Skeletal muscle cell (primary cell): ENCODE results near the gene FNDC3B.
A peak's percentile ranks its signal among the peaks of the same experiment; 100 is the strongest.

Experiments used
- DNase-seq: peaks from one replicate; pipeline ENCODE4 v3.0.0-alpha.2; 2010; ENCODE audit warnings: low read depth
- H3K4me3 ChIP-seq: 2 replicates; pipeline ENCODE4 v1.5.1; 2011; ENCODE audit warnings: low read depth, mild to moderate bottlenecking, control low read depth, low read length, moderate library complexity

The FNDC3B gene

DNA sequence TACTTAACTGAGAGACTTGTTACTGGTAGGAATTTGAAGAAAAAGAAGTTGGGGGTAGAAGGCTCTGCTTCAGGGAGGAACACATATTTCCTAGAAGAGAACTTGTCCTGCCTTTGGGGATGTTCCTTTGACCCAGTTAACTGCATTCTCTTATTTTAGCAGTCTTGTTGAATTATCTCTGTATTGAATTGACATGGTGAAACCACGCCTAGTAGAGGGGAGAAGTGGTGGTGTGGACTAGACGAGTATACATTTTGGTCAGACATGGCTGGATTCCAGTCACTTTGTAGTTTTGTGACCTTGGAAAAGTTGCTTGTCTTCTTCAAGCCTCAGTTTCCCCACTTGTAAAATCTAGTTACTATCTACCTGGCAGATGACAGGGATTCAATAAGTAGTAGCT, 87.8 kb downstream of the FNDC3B start:
- H3K4me3 ChIP-seq = no peak overlapping the region
- DNase-seq = no peak

DNA sequence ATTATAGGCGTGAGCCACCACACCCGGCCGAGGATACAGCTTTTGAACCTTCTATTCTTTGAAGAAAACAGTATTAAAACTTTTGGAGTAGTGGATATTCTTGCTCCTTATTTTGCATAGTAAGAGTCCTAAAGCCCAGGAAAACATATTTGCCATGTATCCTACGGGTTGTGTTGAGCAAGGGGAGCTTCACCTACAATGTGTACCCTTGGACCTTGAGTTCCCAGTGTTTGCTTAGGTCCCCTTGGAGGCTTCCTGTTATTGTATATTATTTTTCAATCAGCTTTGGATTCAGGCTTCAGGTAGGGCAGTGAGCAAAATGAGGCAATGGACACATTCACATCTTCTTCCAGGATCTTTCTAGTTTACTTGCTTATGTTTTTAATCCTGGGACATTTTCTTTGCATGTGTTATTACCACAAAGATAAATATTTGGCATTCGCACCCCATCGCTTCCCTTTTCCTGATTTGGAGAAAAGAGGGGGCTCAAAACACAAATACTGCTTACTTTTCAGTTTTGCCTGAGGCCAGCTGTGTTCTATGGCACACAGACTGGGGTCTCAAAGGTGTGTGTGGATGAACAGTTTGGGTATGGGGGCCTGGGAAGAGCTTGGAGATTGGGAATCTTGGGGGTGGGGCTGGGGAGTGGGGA, 88.7 kb downstream of the FNDC3B start:
- DNase-seq = no peak
- H3K4me3 ChIP-seq = no peak overlapping the region

DNA sequence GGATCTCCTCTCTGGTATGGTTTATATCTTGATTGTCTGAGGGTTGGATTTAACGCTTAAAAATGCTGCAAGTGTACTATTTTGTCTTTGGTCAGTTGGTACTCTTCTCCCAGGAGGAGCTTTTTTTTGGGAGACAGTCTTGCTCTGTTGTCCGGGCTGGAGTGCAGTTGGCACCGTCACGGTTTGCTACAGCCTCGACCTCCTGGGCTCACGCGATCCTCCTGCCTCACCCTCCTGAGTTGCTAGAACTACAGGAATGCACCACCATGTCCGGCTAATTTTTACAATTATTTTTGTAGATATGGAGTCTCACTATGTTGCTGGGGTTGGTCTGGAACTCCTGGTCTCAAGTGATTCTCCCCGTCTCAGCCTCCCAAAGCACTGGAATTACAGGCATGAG, 89.5 kb downstream of the FNDC3B start:
- DNase-seq = no peak
- no peak overlapping the region for H3K4me3 ChIP-seq

DNA sequence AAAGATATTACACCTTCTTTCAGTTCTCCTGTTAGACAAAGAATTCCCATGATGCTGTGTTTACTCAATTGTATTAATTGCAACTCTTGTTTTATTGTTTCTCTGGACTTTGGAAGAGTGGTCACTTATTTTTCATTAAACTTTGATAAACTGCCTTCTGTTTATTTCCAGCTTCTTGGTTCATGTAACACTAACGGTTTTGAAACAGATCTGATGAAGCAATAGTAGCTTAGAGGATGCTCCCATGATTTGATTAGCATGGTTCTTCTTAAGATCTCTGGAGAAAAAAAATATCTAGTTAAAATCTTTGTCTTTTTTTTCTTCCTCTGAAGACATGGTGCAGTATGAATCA, 90.1 kb downstream of the FNDC3B start:
- H3K4me3 ChIP-seq = no peak overlapping the region
- DNase-seq = no peak

DNA sequence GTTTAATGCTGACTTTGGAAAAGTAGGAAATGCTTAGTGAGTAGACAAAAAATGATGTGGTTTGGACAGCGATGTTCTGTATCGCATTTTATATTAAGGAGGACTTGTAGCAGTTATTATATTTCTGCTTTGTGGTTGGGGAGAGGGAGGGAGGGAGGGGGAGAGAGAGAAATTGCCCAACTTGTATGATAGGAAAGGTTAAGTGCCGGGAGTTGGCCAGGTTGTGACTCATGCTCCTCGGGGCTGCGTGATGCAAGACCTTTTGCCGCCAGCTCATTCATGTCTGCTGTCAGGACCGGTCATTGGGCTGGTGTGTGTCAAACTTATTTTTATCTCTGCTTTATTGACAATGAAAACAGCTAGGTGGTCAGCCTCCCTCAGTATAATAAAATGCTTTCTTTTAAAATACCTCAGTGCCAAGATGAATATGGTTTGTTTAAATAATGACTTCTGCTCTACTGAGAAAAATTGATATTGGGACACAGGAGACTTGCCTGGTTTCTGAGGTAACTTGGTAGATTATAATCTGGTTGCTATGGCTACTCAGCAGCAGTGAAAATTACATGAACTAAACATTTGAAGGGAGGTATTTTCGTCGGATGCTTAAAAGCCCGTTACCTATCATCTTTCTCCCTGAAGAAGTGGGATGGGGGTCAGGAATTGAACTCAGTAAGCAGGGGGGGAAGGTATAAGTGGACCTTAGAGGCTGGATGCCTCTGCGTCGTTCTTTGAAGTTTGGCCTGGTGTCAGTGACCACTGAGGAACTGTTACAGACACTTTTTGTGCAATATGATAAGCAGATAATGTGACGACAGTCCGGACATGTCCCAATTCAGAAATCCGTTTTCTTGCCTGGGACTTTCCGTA, 90.7 kb downstream of the FNDC3B start:
- peak; percentile 98 for DNase-seq
- no peak overlapping the region for H3K4me3 ChIP-seq

DNA sequence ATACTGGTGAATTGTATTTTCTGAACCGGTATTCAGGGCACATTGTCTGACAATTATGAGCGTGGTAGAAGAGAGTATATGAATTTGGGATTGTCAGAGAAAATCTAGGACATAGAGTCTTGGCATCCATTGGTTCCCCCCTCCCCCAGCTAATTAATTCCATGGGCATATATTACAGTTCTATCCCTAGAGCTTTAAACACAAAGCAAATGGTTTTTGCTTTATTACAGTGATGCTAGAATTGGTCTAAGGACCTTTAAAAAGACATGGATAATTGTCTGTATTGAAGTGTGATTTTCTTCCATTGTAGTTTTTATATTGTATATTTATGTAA, 91.3 kb downstream of the FNDC3B start:
- DNase-seq = no peak
- no peak overlapping the region for H3K4me3 ChIP-seq

DNA sequence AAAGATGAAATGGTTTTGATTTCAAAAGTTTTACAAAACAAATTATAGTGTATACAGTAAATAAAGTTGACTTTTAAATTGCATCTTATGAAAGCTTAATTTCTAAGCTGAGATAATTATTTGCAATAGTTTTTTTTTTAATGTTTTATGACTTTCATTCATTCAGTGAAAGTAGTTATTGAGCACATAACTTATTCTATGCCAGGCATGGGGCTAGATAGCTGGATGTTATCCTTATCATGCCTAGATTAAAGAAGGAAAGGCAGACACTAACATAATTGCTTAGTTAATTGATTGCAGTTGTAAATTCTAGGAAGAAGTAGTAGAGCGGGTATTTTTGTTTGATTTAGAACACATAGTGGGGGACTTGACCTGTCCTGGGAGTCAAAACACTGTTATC, 92.4 kb downstream of the FNDC3B start:
- no peak for DNase-seq

DNA sequence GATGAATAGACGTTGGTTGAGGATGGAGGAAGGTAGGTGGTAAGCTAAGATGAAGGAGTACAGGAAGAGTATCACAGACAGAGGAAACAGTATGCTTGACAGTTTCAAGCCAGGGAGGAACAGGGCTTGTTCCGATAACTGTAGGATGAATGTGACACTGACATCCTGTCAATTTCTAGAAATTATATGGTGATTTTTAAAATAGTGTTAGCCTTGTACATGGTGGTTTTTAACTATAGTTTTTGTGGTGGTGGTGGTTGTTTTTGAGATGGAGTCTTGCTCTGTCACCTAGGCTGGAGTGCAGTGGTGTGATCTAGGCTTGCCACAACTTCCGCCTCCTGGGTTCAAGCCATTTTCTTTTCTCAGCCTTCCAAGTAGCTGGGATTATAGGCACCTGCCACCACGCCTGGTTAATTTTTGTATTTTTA, 92.8 kb downstream of the FNDC3B start:
- DNase-seq = no peak
- H3K4me3 ChIP-seq = no peak overlapping the region

More for the DNA sequence above, 92.4 kb downstream of the FNDC3B start:
- no peak overlapping the region for H3K4me3 ChIP-seq

DNA sequence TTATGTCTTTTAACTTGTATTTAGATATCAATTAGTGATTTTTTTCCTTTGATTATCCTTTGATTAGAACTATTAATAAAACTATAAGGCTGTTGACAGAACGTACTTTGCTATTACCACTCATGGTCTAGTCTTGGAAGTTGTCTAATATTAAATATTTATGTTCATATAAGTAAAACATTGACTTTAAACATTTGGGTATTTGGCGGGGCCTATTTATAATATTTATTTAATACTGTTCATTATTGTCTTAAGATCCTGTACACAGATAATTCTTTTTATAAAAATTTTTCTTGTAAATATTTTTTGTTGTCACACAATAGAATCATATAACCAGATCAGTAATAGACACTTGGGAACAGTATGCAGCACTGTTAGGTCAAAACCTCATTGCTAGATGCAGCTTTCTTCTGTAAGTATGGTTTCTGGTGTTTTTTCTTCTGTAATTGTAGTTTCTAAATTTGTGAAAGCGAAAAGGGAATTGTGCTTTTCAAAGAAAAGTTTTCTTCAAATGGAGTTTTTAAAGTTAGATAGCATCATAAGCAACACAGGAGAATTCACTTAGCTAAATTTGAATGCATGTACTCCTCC, 93.4 kb downstream of the FNDC3B start:
- no peak overlapping the region for H3K4me3 ChIP-seq
- DNase-seq = no peak

DNA sequence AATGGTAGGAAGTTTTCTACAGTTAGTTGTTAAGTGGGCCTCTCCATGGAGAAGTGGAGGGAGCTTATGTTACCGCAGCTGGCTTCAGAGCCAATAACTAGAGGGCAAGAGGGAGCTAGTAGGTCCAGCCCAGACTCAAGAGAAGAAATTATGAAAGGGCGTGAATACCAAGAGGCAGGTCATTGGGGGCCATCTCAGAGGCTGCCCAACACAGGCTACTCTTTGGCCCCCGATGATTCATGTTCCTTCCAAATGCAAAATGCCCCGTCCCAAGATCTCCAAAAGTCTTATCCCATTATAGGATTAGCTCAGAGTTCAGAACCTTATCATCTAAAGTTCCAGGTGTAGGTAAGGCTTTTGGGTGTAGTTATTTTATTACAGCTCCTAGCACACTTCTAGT, 94.5 kb downstream of the FNDC3B start:
- no peak overlapping the region for H3K4me3 ChIP-seq
- DNase-seq = no peak

DNA sequence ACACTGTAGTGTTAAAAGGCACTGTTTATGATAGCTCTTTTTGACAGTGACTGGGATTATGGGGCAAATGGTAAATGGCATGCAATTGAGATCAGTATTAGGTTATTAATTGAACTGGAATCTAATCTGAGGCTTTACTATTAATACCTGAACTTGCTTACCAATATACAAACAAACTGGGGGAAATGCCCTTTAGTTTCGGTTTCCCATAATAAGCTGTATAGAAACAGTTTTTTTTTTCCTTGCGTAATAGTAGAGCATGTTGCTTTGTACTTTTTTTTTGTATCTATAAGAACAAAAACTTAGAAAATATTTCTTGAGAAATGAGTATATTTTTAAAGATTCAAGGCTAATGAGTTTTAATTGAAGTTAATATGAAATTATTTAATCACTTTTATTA, 95.0 kb downstream of the FNDC3B start:
- no peak overlapping the region for H3K4me3 ChIP-seq
- DNase-seq = no peak

DNA sequence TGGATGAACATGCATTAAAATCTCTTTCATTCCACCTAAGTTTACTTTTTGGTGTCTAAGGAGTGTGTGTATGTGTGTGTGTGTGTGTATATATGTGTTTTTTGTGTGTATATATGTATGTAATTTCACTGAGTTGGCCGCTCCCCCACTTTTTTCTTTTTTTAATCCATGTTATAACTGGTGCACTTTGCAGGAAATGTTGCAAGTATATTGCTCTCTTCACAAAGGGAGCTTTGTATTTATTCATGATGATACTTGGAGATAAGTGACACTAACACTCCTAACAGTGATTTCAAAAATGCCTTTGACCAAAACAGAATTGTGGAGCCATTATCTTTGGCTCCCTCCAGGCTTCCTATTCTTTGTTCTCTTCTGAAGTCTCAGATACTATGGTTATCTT, 95.8 kb downstream of the FNDC3B start:
- no peak for DNase-seq

DNA sequence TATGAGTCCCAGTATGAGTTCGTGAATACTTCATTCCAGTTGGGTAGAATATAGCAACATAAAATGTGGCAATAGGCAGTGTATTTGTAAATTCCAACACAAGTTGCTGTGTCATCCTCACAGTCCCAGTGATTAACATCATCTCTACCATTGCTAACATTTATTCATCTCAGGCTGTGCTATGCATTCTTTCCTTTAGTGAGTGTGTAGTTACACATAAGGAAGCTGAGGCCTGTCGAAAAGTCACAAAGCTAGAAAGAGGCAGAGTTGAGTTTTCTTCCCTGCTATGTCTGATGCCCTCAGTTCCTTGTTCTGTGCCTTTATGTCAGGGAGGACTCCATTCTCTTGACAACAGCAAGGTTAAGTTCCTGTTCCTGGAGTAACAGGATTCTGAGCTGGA, 96.4 kb downstream of the FNDC3B start:
- DNase-seq = peak; percentile 55
- H3K4me3 ChIP-seq = no peak overlapping the region

More for the DNA sequence above, 95.8 kb downstream of the FNDC3B start:
- H3K4me3 ChIP-seq = no peak overlapping the region

DNA sequence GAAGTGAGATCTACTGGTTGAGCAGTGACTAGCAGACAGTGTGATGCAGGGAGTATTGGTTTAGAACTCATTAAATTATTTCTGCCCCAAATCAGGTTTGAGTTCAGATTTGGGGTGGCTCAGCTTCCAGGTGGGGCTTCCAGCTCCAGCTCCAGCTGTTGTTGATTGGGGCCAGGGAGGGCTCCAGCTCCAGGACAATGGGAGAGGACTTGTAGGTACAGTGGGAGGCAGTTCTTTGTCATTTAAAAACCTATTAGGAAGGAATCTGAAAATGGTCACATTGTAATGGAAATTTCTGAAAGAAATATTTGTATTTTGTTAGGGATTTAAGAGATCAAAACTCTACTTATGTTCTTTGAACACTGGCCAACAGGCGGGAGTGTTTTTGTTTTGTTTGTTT, 97.0 kb downstream of the FNDC3B start:
- no peak for DNase-seq
- no peak overlapping the region for H3K4me3 ChIP-seq

DNA sequence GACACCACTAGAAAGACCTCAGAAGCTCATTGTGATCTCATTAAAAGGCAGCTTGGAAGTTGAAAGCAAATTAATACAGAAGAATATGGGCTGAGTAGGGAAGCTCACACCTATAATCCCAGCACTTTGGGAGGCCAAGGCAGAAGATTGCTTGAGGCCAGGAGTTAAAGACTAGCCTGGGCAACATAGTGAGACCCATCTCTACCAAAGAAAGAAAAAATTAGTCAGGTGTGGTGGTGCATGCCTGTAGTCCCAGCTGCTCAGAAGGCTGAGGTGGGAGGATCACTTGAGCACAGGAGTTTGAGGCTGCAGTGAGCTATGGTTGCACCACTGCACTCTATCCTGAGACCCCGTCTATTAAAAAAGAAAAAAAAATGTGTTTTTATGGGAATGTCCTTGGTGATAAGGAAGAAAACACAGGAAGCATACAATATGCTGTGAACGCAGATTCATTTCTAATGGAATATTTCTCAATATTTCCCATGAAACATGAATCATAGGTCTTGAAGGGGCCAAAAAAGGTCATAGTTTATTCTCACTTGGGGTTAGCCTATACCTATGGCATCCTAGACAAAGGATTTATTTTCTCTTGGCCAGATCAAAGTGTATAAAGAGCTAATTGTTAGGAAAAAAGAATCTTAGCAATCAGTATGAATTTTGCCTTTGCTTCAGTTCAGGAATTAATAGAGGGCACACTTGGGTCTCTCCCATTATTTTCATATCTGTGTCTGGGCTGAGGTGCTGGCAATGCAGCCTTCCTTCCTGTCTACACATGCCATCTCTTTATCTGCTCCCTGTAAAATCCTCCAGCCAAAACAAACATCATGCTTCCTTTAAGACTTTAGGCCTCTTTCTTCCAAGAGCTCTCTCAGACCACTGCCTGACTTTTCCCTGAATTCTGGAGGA, 98.2 kb downstream of the FNDC3B start:
- no peak overlapping the region for H3K4me3 ChIP-seq
- DNase-seq = no peak

DNA sequence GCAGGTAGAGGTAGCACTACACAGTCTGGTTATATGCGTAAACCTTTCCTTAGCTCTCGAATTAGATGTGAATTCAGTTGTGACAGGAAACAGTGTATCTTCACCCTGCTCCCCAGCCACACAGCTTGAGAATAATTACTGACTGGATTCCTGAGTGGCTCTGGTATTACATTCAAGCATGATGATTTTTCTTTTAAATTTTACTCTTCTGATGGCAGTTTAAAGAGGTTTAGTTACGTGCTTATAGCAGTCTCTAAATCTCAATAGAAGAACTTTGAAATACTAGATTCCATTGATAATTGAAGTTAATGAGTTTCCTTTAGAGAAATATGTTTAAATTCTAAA, 98.8 kb downstream of the FNDC3B start:
- H3K4me3 ChIP-seq = no peak overlapping the region
- DNase-seq = no peak

DNA sequence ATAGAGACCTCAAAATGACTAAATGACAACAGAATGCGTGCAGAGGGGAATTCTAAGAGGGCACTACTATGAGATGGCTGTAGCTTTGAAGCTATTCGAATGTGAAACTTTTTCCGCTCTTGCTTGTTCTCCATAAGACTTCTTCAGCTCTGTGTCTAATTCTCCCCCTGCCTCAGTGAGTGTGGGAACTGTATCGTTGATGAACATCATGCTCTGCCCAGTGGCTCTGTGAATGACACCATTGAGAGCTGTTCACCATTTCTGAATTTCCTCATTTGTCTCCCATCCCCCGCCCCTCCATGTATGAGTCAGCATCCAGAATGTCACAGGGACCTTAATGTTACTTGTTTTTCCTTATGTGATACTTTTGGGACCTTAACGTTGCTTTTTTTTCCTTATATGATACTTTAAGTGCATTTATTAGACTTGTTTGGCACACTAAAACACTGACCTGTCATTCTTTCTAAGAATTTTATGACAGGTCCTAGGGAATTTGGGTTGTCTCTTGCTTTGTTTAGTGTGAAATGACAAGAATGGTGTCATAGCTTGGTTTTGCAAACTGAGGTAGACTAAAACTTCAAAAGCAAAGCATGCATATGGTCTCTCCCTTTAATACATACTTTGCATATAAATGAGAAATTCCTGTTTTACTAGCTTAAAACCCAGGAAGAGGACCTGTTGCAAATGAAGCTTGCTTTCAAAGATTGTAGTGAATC, 99.6 kb downstream of the FNDC3B start:
- H3K4me3 ChIP-seq = no peak overlapping the region
- no peak for DNase-seq

DNA sequence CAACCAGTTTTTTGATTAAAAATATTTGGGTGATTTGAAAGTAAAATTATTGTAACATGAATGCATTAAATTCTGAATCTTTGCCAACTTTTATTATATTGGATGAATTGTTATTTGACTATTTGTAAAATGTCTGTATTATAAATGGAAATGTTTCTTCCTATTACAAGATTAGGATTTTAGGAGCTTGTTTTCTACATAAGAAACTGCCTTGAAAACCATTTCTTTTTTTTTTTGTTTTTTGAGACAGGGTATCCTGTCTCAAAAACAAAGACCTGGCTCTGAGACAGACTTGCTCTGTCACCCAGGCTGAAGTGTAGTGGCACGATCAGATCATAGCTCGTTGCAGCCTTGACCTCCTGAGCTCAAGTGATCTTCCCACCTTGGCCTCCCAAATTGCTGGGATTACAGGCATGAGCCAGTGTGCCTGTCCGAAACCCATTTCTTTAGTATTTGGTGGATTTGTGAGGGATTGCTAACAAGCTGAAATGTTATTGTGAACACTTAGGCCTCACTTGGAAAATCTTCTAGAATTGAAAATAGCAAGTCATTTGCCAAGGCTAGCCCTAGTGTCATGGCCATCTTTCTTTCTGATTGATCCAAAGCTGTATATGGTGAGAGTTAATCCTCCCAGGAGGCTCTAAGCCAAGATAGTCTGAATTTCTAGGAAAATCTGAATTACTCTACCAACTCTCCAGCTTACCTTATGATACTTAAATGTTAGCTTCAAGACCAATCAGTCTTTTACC, 100.3 kb downstream of the FNDC3B start:
- H3K4me3 ChIP-seq = no peak overlapping the region
- no peak for DNase-seq
